A549 (cell line): Measurements from ENCODE around the gene STRBP.

Experiments used
- CEBPB ChIP-seq, 2 experiments: fragments of >200 bp in 1 of 2; sonication (Bioruptor Twin) in 1 of 2; formaldehyde crosslinking in 1 of 2; IDR thresholded peaks; 2 replicates each; pipeline ENCODE4 v1.6.1; 2012 to 2016
- CTCF ChIP-seq: fragments of >200 bp; sonication (Bioruptor Twin); formaldehyde crosslinking; IDR thresholded peaks from 3 replicates; pipeline ENCODE4 v1.5.1; 2016
- E2F6 ChIP-seq: IDR thresholded peaks from 2 replicates; pipeline ENCODE4 v1.6.1; 2012; ENCODE audit warnings: low read depth, borderline replicate concordance
- ESRRA ChIP-seq: fragments of 150-350 bp; IDR thresholded peaks from 2 replicates; pipeline ENCODE4 v1.6.1; 2014; ENCODE audit warnings: mild to moderate bottlenecking, low read length, borderline replicate concordance
- MAX ChIP-seq: IDR thresholded peaks from 2 replicates; pipeline ENCODE4 v1.6.1; 2012
- NPAS2 ChIP-seq: fragments of 250-450 bp; sonication (Bioruptor Pico); IDR thresholded peaks from 2 replicates; pipeline ENCODE4 v1.8.0; 2022; ENCODE audit warnings: mild to moderate bottlenecking, moderate library complexity, borderline replicate concordance
- PHF8 ChIP-seq: fragments of 200-600 bp; sonication (generic); IDR thresholded peaks from 2 replicates; pipeline ENCODE4 v1.6.1; 2016; ENCODE audit warnings: low read depth, mild to moderate bottlenecking, antibody characterized with exemption, moderate library complexity, borderline replicate concordance
- POLR2A ChIP-seq: IDR thresholded peaks from 2 replicates; pipeline ENCODE4 v1.6.1; 2012; ENCODE audit warnings: mild to moderate bottlenecking, low read length
- RCOR1 ChIP-seq: fragments of 150-350 bp; IDR thresholded peaks from 2 replicates; pipeline ENCODE4 v1.6.1; 2014; ENCODE audit warnings: antibody characterized with exemption, low read length, low read depth
- RFX5 ChIP-seq: fragments of 450-650 bp; IDR thresholded peaks from 2 replicates; pipeline ENCODE4 v1.7.1; 2014; ENCODE audit warnings: antibody characterized with exemption, mild to moderate bottlenecking, moderate library complexity
- TP53 ChIP-seq: fragments of 250-450 bp; sonication (Bioruptor Pico); IDR thresholded peaks from 2 replicates; pipeline ENCODE4 v1.5.0; 2021; ENCODE audit warnings: mild to moderate bottlenecking, moderate library complexity
- ZNF302 ChIP-seq: fragments of 250-450 bp; sonication (Bioruptor Pico); IDR thresholded peaks from 2 replicates; pipeline ENCODE4 v1.9.0; 2021; ENCODE audit warnings: inconsistent platforms, mild to moderate bottlenecking, moderate library complexity

- TF ChIP-seq RFX5 (no peak), PHF8 (no peak), CTCF (no peak), CEBPB (IDR thresholded peaks at IDR 0.05) (no peak), RCOR1 (no peak), MAX (no peak), TP53 (no peak), NPAS2 (CRISPR knock-in tag) (no peak), ZNF302 (no peak), ESRRA (no peak), E2F6 (no peak), POLR2A (no peak)
Observed at GRCh38 chr9:123228967-123229366, 39.4 kb downstream of the STRBP start.
